ENCODE measurements around the gene LHFPL3. TPM values are rescaled to one million over a fixed set of nuclear protein-coding genes. Genes with fewer than 3 reads are reported as not detected.

The LHFPL3 gene
- total RNA-seq, 2 experiments from 2014 or later, result not detected

- Mint-ChIP-seq H3K4me1 (no peaks in the 10 kb centered on the region), H3K27ac (no peak overlapping the region), H3K36me3 (ENCODE audit: low read depth) (no peaks in the 10 kb centered on the region), H3K4me3 (no peak overlapping the region), H3K9me3 (peaks cover 13% of the 10 kb centered on the region), H3K27me3 (no peaks in the 10 kb centered on the region)
- DNase-seq, result no peak
- CTCF ChIA-PET, result no interaction called here
- POLR2A ChIA-PET, result no interaction called here
These were observed 59.8 kb downstream of the LHFPL3 start for GRCh38 chr7:104388222-104388621.

GRCh38 chr7:104395162-104395561 is 66.8 kb downstream of the LHFPL3 start:
- Mint-ChIP-seq H3K4me3 (no peak overlapping the region), H3K36me3 (ENCODE audit: low read depth) (no peaks in the 10 kb centered on the region), H3K27ac (no peak overlapping the region), H3K9me3 (no peaks in the 10 kb centered on the region), H3K4me1 (no peaks in the 10 kb centered on the region), H3K27me3 (no peaks in the 10 kb centered on the region)
- ChIA-PET CTCF (no interaction called here), POLR2A (no interaction called here)
- DNase-seq, result no peak

- CTCF ChIA-PET, result no interaction called here
- no peak for DNase-seq
These were observed 69.0 kb downstream of the LHFPL3 start for GRCh38 chr7:104397442-104397841.

GRCh38 chr7:104408371-104408770 is 80.0 kb downstream of the LHFPL3 start:
- Mint-ChIP-seq H3K27ac (no peak overlapping the region), H3K4me1 (no peaks in the 10 kb centered on the region), H3K9me3 (no peaks in the 10 kb centered on the region), H3K36me3 (ENCODE audit: low read depth) (no peaks in the 10 kb centered on the region), H3K4me3 (no peak overlapping the region), H3K27me3 (peaks cover 1% of the 10 kb centered on the region)
- CTCF ChIA-PET, result no interaction called here
- no peak for DNase-seq
- POLR2A ChIA-PET, result no interaction called here

More at GRCh38 chr7:104397442-104397841, 69.0 kb downstream of the LHFPL3 start:
- Mint-ChIP-seq H3K27me3 (peaks cover 2% of the 10 kb centered on the region), H3K36me3 (ENCODE audit: low read depth) (no peaks in the 10 kb centered on the region), H3K4me1 (no peaks in the 10 kb centered on the region), H3K9me3 (no peaks in the 10 kb centered on the region), H3K27ac (no peak overlapping the region), H3K4me3 (no peak overlapping the region)
- POLR2A ChIA-PET, result no interaction called here

GRCh38 chr7:104410742-104411141 is 82.3 kb downstream of the LHFPL3 start:
- no peaks in the 10 kb centered on the region for H3K36me3 Mint-ChIP-seq (ENCODE audit: low read depth)
- ChIA-PET POLR2A (no interaction called here), CTCF (no interaction called here)
- H3K4me3 Mint-ChIP-seq, result no peak overlapping the region
- H3K27ac Mint-ChIP-seq, result no peak overlapping the region
- no peak for DNase-seq
- H3K9me3 Mint-ChIP-seq, result no peaks in the 10 kb centered on the region
- H3K27me3 Mint-ChIP-seq, result no peaks in the 10 kb centered on the region
- no peaks in the 10 kb centered on the region for H3K4me1 Mint-ChIP-seq

GRCh38 chr7:104412911-104413310 is 84.5 kb downstream of the LHFPL3 start:
- POLR2A ChIA-PET, result no interaction called here
- CTCF ChIA-PET, result no interaction called here
- no peak overlapping the region for H3K4me3 Mint-ChIP-seq
- no peak for DNase-seq
- H3K9me3 Mint-ChIP-seq, result no peaks in the 10 kb centered on the region
- H3K36me3 Mint-ChIP-seq (ENCODE audit: low read depth), result no peaks in the 10 kb centered on the region
- H3K27ac Mint-ChIP-seq, result no peak overlapping the region
- H3K4me1 Mint-ChIP-seq, result no peaks in the 10 kb centered on the region
- no peaks in the 10 kb centered on the region for H3K27me3 Mint-ChIP-seq

- Mint-ChIP-seq H3K27ac (no peak overlapping the region), H3K9me3 (no peaks in the 10 kb centered on the region), H3K4me1 (no peaks in the 10 kb centered on the region), H3K4me3 (no peak overlapping the region), H3K36me3 (ENCODE audit: low read depth) (no peaks in the 10 kb centered on the region), H3K27me3 (no peaks in the 10 kb centered on the region)
- CTCF ChIA-PET, result no interaction called here
- DNase-seq, result no peak
- POLR2A ChIA-PET, result interaction anchor here (0.6 kb wide), 2 partner anchors 28 to 338 kb away, joined by 3 read pairs; no protein-coding TSS in a partner anchor
These were observed 85.8 kb downstream of the LHFPL3 start for GRCh38 chr7:104414216-104414615.

- no peaks in the 10 kb centered on the region for H3K36me3 Mint-ChIP-seq (ENCODE audit: low read depth)
- no peak overlapping the region for H3K27ac Mint-ChIP-seq
- no peak for DNase-seq
- no peak overlapping the region for H3K4me3 Mint-ChIP-seq
- CTCF ChIA-PET, result no interaction called here
- POLR2A ChIA-PET, result no interaction called here
- H3K27me3 Mint-ChIP-seq, result no peaks in the 10 kb centered on the region
- no peaks in the 10 kb centered on the region for H3K9me3 Mint-ChIP-seq
- H3K4me1 Mint-ChIP-seq, result no peaks in the 10 kb centered on the region
These were observed 87.3 kb downstream of the LHFPL3 start for GRCh38 chr7:104415700-104416099.

- H3K27me3 Mint-ChIP-seq, result no peaks in the 10 kb centered on the region
- H3K27ac Mint-ChIP-seq, result no peak overlapping the region
- H3K36me3 Mint-ChIP-seq (ENCODE audit: low read depth), result no peaks in the 10 kb centered on the region
- ChIA-PET POLR2A (no interaction called here), CTCF (no interaction called here)
- no peak for DNase-seq
- H3K4me3 Mint-ChIP-seq, result no peak overlapping the region
- no peaks in the 10 kb centered on the region for H3K4me1 Mint-ChIP-seq
- H3K9me3 Mint-ChIP-seq, result no peaks in the 10 kb centered on the region
These were observed 88.5 kb downstream of the LHFPL3 start for GRCh38 chr7:104416866-104417393.

GRCh38 chr7:104431930-104432329 is 103.5 kb downstream of the LHFPL3 start:
- CTCF ChIA-PET, result no interaction called here

GRCh38 chr7:104434129-104434528 is 105.7 kb downstream of the LHFPL3 start:
- Mint-ChIP-seq H3K9me3 (no peaks in the 10 kb centered on the region), H3K27ac (no peak overlapping the region), H3K27me3 (peaks cover 3% of the 10 kb centered on the region), H3K4me3 (no peak overlapping the region), H3K36me3 (ENCODE audit: low read depth) (no peaks in the 10 kb centered on the region), H3K4me1 (no peaks in the 10 kb centered on the region)
- CTCF ChIA-PET, result no interaction called here
- no peak for DNase-seq
- POLR2A ChIA-PET, result no interaction called here

More at GRCh38 chr7:104431930-104432329, 103.5 kb downstream of the LHFPL3 start:
- no peak overlapping the region for H3K27ac Mint-ChIP-seq
- POLR2A ChIA-PET, result no interaction called here
- H3K4me3 Mint-ChIP-seq, result no peak overlapping the region
- H3K36me3 Mint-ChIP-seq (ENCODE audit: low read depth), result no peaks in the 10 kb centered on the region
- H3K27me3 Mint-ChIP-seq, result no peaks in the 10 kb centered on the region
- H3K9me3 Mint-ChIP-seq, result no peaks in the 10 kb centered on the region
- DNase-seq, result no peak
- no peaks in the 10 kb centered on the region for H3K4me1 Mint-ChIP-seq

- Mint-ChIP-seq H3K27me3 (no peaks in the 10 kb centered on the region), H3K27ac (no peak overlapping the region), H3K9me3 (no peaks in the 10 kb centered on the region), H3K4me1 (no peaks in the 10 kb centered on the region), H3K36me3 (ENCODE audit: low read depth) (no peaks in the 10 kb centered on the region), H3K4me3 (no peak overlapping the region)
- CTCF ChIA-PET, result no interaction called here
- DNase-seq, result no peak
- POLR2A ChIA-PET, result no interaction called here
These were observed 114.1 kb downstream of the LHFPL3 start for GRCh38 chr7:104442481-104442880.

GRCh38 chr7:104444017-104444416 is 115.6 kb downstream of the LHFPL3 start:
- Mint-ChIP-seq H3K4me3 (no peak overlapping the region), H3K27me3 (no peaks in the 10 kb centered on the region), H3K4me1 (no peaks in the 10 kb centered on the region), H3K9me3 (no peaks in the 10 kb centered on the region), H3K36me3 (ENCODE audit: low read depth) (no peaks in the 10 kb centered on the region), H3K27ac (no peak overlapping the region)
- POLR2A ChIA-PET, result no interaction called here
- CTCF ChIA-PET, result no interaction called here
- DNase-seq, result no peak

- Mint-ChIP-seq H3K27me3 (no peaks in the 10 kb centered on the region), H3K4me1 (no peaks in the 10 kb centered on the region), H3K36me3 (ENCODE audit: low read depth) (no peaks in the 10 kb centered on the region), H3K9me3 (no peaks in the 10 kb centered on the region), H3K4me3 (no peak overlapping the region), H3K27ac (no peak overlapping the region)
- no peak for DNase-seq
- ChIA-PET CTCF (no interaction called here), POLR2A (no interaction called here)
These were observed 117.0 kb downstream of the LHFPL3 start for GRCh38 chr7:104445393-104445792.

Data from activated CD4-positive, alpha-beta T cell treated with anti-CD3 and anti-CD28 coated beads, Interleukin-2, amount 10 ng/mL, durations not matched to agents 7 days and 5 days (primary cell).